Activated CD8-positive, alpha-beta memory T cell treated with anti-CD3 and anti-CD28 coated beads, Interleukin-2, amount 10 ng/mL, durations not matched to agents 7 days and 5 days (primary cell): ENCODE results near the gene PPP1R2. TPM values are rescaled to one million over a fixed set of nuclear protein-coding genes. Genes with fewer than 3 reads are reported as not detected.
"Not testable (repeated sequence)": the region's sequence is repeated elsewhere in the genome, so short reads cannot be mapped to it uniquely, and the experiment has no call there.

ENCODE experiments used
- ATAC-seq: fragments of 150-1000 bp; cut with Tn5 transposase; one replicate; pipeline ENCODE4 v1.10.0; 2021; ENCODE audit warnings: moderate library complexity
- CTCF ChIA-PET: fragments of 350-600 bp; sonication (Branson Sonifier 250); formaldehyde crosslinking; loops from one replicate; lab custom pipeline; 2021; ENCODE audit warnings: antibody characterized with exemption; lab: Charles Lee
- DNase-seq: peaks from one replicate; pipeline ENCODE4 v3.0.0-alpha.2; 2020
- H3K27ac Mint-ChIP-seq: one replicate; pipeline ENCODE4 v1.8.0; 2021; ENCODE audit warnings: mild to moderate bottlenecking, mixed read lengths
- H3K27me3 Mint-ChIP-seq: one replicate; pipeline ENCODE4 v1.8.0; 2021; ENCODE audit warnings: mixed read lengths
- H3K36me3 Mint-ChIP-seq: one replicate; pipeline ENCODE4 v1.8.0; 2021; ENCODE audit warnings: mild to moderate bottlenecking, mixed read lengths
- H3K4me1 Mint-ChIP-seq: one replicate; pipeline ENCODE4 v1.8.0; 2021; ENCODE audit warnings: mixed read lengths
- H3K4me3 Mint-ChIP-seq: one replicate; pipeline ENCODE4 v1.8.0; 2021; ENCODE audit warnings: mild to moderate bottlenecking, moderate library complexity, mixed read lengths
- H3K9me3 Mint-ChIP-seq: one replicate; pipeline ENCODE4 v1.8.0; 2022; ENCODE audit warnings: low read depth, mixed read lengths
- total RNA-seq, 2 experiments: library from RNA; stranded (reverse); gene quantifications; one replicate each; pipeline ENCODE4 v1.2.3, GENCODE V29; 2021

PPP1R2 gene
- total RNA-seq, 2 experiments from 2014 or later: 72.0 to 91.8 TPM

DNA sequence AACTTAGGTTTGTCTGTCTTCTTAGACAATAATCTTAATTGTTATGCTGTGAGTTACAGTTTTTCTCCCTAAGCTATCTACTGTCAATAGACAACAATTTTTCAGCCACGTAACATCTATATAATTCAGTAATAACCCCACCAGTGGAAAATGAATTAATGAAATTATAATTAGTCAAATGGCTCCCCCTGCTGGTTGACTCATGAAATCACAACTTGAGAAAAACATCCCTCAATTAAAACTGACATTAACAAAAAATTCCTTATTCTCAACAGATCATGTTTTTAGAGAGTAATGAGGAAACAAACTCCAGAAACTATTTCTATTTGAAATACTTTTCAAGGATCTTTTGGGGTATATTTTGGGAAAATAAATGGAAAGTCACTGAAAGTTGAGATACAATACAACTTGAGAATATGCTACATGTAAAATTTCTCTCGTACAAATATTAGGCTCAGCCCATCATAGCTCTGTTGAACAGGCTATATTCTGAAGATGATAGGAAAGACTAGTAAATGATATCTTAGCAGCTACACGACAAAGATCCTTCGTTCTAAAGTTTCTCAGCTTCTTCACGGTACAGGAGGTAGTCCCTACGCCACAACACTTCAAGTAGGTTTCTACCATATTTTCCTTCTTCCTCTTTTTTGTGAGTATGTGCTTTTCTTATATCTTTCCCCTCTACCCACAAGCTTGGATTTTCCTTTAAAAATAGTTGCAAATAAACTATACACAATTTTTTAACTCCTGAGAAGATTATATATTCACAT is 20.7 kb downstream of the PPP1R2 start:
- Mint-ChIP-seq H3K36me3 (peaks cover 31% of the 10 kb centered on the region), H3K27ac (peak overlapping the region; percentile 42), H3K27me3 (no peaks in the 10 kb centered on the region), H3K4me3 (no peak overlapping the region), H3K4me1 (peaks cover 32% of the 10 kb centered on the region), H3K9me3 (no peaks in the 10 kb centered on the region)
- DNase-seq (no peak), ATAC-seq (peak; percentile 38)
- CTCF ChIA-PET: interaction anchor here (0.7 to 10.5 kb wide), 15 partner anchors 9 to 262 kb away, joined by 3 to 228 read pairs (median 4); partner anchors contain the start of genes PPP1R2 and XXYLT1

DNA sequence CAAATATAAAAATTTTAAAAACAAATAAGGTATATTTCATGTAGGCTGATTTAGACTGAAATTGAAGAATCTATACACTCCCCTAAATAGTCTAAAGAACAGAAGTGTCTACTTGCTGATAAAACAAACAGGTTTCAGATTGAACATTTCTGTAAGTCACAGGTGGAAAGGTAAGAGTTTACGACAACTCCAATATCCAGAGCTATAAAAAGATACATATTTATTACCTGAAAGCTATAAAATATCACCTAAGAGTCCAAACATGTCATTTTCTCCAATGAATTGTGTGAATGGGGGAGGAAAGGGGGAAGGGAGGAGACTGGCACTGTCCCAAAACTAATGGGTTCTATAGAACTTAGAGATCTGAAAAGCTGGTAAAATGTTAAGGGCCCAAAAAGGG is 26.1 kb downstream of the PPP1R2 start:
- ATAC-seq (no peak), DNase-seq (no peak)
- peaks cover 19% of the 10 kb centered on the region for H3K4me1 Mint-ChIP-seq
- no peaks in the 10 kb centered on the region for H3K27me3 Mint-ChIP-seq
- CTCF ChIA-PET: interaction anchor here (4.4 kb wide), 1 partner anchor 246 kb away, joined by 41 read pairs; the partner anchor contains the start of gene XXYLT1
- H3K9me3 Mint-ChIP-seq: no peaks in the 10 kb centered on the region
- H3K36me3 Mint-ChIP-seq: peaks cover 47% of the 10 kb centered on the region
- no peak overlapping the region for H3K27ac Mint-ChIP-seq
- no peak overlapping the region for H3K4me3 Mint-ChIP-seq

DNA sequence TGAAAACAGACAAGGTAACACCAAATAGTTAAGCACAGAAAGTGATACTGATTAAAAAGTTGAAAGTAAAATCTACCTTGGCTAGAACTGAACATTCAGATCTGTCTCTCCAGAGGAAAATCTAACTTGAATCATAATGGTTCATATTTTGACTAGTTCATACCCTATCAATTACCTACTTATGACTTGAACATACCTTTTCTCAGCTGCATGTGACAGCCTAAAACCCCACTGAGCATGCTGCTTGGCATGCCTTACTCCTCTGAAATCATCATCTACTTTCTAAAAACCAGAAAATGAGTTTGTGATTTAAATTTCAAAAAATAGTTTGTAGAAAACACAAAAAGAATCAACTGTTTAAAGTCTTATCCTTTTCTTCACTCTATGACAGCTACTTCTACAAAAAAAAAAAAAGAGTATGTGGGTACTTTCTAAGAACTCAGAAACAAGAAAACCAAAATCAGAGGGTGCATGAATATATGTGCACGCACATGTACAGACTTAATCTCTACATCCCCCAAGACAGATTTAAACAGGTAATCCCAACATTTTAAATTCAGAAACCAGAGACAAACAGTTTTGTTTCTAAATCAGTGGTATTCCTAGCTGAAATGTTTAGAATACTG is 28.4 kb downstream of the PPP1R2 start:
- H3K9me3 Mint-ChIP-seq, H3K27ac Mint-ChIP-seq, H3K4me3 Mint-ChIP-seq, ATAC-seq, DNase-seq, H3K27me3 Mint-ChIP-seq: not testable (repeated sequence)
- H3K36me3 Mint-ChIP-seq: peaks cover 53% of the 10 kb centered on the region
- CTCF ChIA-PET: interaction anchor here (0.9 to 4.4 kb wide), 2 partner anchors 72 to 244 kb away, joined by 5 to 41 read pairs; partner anchors contain the start of genes ACAP2 and XXYLT1
- H3K4me1 Mint-ChIP-seq: peaks cover 18% of the 10 kb centered on the region

DNA sequence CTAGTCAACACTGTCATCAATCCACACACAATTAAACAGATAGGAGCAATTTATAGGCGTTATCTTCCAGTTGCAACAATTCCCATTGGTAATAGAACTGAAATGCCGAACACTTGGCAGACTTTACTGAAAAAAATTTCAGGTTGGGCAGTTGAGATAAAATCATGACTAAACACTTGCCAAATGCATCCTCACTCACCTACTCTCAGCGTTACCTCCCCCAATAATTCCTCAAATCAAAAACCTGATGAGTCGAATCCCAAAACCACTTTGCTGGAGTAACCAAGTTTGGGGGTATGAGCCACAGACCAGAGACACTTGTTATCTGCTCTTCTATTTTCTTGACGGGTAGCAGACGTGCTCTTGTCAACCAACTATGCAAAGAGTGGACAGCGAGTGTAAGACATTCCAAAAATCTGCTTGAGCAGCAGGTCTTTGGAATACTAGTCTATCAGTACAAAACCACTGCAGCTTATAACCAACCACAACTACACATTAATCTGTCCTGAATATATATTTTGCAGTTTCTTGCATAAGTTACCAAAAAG is 30.3 kb downstream of the PPP1R2 start:
- CTCF ChIA-PET: interaction anchor here (1.2 to 7.0 kb wide), 2 partner anchors 10 to 242 kb away, joined by 3 to 46 read pairs; partner anchors contain the start of gene XXYLT1
- ATAC-seq: no peak
- no peak overlapping the region for H3K4me3 Mint-ChIP-seq
- peaks cover 18% of the 10 kb centered on the region for H3K4me1 Mint-ChIP-seq
- DNase-seq: no peak
- H3K36me3 Mint-ChIP-seq: peaks cover 55% of the 10 kb centered on the region
- H3K27ac Mint-ChIP-seq: no peak overlapping the region
- no peaks in the 10 kb centered on the region for H3K9me3 Mint-ChIP-seq
- no peaks in the 10 kb centered on the region for H3K27me3 Mint-ChIP-seq

DNA sequence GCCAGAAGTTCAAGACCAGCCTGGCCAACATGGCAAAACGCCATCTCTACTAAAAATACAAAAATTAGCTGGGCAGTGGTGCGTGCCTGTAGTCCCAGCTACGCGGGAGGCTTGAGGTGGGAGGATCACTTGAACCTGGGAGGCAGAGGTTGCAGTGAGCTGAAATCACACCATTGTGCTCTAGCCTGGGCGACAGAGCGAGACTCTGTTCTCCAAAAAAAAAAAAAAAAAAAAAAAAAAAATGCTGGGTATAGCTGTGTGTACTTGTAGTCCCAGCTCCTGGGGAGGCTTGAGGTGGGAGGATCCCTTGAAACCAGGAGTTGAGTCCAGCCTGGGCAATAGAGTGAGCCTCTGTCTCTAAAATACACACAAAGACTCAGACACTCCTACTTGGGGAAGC is 32.0 kb downstream of the PPP1R2 start:
- Mint-ChIP-seq H3K27me3 (no peaks in the 10 kb centered on the region), H3K4me1 (peaks cover 18% of the 10 kb centered on the region)

DNA sequence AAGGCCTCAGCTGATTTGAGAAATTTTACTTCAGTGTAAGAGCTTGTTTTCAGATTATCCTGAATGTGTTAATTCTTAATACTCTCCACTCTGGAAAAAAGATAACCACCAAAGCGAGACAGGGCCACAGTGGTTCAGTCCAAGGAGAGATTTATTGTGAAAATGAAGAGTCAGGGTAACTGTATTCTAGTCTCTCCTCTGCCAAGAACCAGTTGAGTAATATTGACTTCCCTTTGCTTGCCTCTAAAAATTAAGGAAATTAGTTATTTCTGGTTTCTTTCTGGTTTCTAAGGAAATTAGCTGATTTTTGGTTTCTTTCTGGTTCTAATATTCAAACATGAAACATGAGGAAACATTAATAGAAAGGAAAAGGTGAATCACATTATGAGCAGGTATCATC is 34.9 kb downstream of the PPP1R2 start:
- CTCF ChIA-PET: interaction anchor here (7.0 kb wide), 1 partner anchor 238 kb away, joined by 46 read pairs; the partner anchor contains the start of gene XXYLT1
- DNase-seq: no peak
- Mint-ChIP-seq H3K9me3 (no peaks in the 10 kb centered on the region), H3K27me3 (no peaks in the 10 kb centered on the region), H3K27ac (no peak overlapping the region), H3K4me3 (no peak overlapping the region), H3K36me3 (peaks cover 26% of the 10 kb centered on the region), H3K4me1 (peaks cover under 1% of the 10 kb centered on the region)
- no peak for ATAC-seq

More for the DNA sequence above, 32.0 kb downstream of the PPP1R2 start:
- Mint-ChIP-seq H3K4me3 (no peak overlapping the region), H3K9me3 (no peaks in the 10 kb centered on the region), H3K27ac (no peak overlapping the region), H3K36me3 (peaks cover 51% of the 10 kb centered on the region)
- CTCF ChIA-PET: interaction anchor here (0.6 to 7.0 kb wide), 5 partner anchors 12 to 919 kb away, joined by 3 to 46 read pairs (median 4); partner anchors contain the start of gene XXYLT1
- DNase-seq: no peak
- ATAC-seq: no peak

DNA sequence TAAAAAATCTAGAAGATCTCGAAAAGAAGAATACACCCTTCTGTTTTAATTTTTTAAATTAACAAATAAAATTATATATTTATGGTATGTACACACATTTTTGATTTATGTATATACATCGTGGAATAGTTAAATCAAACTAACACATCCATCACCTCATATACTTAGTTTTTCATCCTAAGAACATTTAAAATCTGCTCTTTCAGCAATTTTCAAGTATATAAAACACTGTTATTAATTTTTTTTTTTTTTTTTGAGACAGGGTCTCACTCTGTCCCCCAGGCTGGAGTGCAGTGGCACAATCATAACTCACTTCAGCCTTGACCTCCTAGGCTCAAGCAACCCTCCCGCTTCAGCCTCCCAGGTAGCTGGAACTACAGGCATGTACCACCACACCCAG is 67.5 kb downstream of the PPP1R2 start:
- peaks cover 4% of the 10 kb centered on the region for H3K9me3 Mint-ChIP-seq
- ATAC-seq (no peak), DNase-seq (no peak)
- peaks cover 9% of the 10 kb centered on the region for H3K27me3 Mint-ChIP-seq
- H3K36me3 Mint-ChIP-seq: no peaks in the 10 kb centered on the region
- CTCF ChIA-PET: no interaction called here
- no peak overlapping the region for H3K27ac Mint-ChIP-seq
- H3K4me3 Mint-ChIP-seq: no peak overlapping the region
- no peaks in the 10 kb centered on the region for H3K4me1 Mint-ChIP-seq

DNA sequence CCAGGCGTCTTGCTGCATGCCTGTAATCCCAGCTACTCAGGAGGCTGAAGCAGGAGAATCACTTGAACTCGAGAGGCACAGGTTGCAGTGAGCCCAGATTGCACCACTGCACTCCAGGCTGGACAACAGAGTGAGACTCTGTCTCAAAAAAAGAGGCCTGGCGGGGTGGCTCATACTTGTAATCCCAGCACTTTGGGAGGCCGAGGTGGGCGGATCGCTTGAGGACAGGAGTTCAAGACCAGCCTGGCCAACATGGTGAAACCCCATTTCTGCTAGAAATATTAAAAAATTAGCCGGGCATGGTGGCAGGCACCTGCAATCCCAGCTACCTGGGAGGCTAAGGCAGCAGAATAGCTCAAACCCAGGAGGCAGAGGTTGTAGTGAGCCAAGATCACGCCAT is 68.0 kb downstream of the PPP1R2 start:
- H3K27ac Mint-ChIP-seq, ATAC-seq, H3K4me1 Mint-ChIP-seq, H3K36me3 Mint-ChIP-seq, H3K9me3 Mint-ChIP-seq, CTCF ChIA-PET, H3K27me3 Mint-ChIP-seq, H3K4me3 Mint-ChIP-seq, DNase-seq: not testable (repeated sequence)

DNA sequence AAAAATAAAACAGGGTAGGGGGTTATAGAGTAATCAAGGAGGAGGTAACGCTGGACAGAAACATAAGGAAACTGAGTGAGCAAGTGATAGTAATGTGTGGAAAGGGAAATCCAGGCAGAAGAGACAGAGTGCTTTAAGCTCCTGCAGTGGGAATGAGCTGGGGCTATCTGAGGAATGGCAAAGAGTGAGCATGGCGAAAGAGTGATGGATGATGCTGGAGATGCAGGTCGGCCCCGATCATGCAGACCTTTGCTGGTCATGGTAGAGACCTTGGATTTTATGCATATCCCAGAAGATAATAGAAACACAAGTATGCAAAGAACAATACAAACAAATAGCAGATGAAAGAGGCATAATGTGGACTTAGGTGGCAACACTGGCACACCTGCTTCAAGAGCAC is 74.3 kb downstream of the PPP1R2 start:
- Mint-ChIP-seq H3K9me3 (peaks cover 16% of the 10 kb centered on the region), H3K36me3 (peaks cover 17% of the 10 kb centered on the region), H3K27me3 (no peaks in the 10 kb centered on the region), H3K4me1 (peaks cover 16% of the 10 kb centered on the region), H3K27ac (no peak overlapping the region), H3K4me3 (no peak overlapping the region)
- CTCF ChIA-PET: no interaction called here
- DNase-seq (no peak), ATAC-seq (no peak)

DNA sequence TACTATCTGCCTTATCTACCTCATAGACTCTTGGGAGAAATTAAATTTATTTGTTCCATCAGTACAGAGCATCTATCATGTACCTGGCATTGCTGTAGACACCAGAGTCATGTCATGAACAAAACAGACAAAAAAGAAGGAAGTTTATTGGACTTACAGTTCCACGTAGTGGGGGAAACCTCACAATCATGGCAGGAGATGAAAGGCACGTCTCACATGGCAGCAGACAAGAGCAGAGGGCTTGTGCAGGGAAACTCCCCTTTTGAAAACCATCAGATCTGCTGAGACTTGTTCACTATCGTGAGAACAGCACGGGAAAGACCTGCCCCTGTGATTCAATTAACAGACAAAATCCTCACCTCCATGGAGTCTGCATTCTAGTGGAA is 74.7 kb downstream of the PPP1R2 start:
- H3K36me3 Mint-ChIP-seq: peaks cover 17% of the 10 kb centered on the region
- peaks cover 16% of the 10 kb centered on the region for H3K9me3 Mint-ChIP-seq
- DNase-seq (no peak), ATAC-seq (no peak)
- no peak overlapping the region for H3K4me3 Mint-ChIP-seq
- peaks cover 16% of the 10 kb centered on the region for H3K4me1 Mint-ChIP-seq
- CTCF ChIA-PET: no interaction called here
- peak overlapping the region; percentile 60 for H3K27ac Mint-ChIP-seq
- H3K27me3 Mint-ChIP-seq: no peaks in the 10 kb centered on the region

DNA sequence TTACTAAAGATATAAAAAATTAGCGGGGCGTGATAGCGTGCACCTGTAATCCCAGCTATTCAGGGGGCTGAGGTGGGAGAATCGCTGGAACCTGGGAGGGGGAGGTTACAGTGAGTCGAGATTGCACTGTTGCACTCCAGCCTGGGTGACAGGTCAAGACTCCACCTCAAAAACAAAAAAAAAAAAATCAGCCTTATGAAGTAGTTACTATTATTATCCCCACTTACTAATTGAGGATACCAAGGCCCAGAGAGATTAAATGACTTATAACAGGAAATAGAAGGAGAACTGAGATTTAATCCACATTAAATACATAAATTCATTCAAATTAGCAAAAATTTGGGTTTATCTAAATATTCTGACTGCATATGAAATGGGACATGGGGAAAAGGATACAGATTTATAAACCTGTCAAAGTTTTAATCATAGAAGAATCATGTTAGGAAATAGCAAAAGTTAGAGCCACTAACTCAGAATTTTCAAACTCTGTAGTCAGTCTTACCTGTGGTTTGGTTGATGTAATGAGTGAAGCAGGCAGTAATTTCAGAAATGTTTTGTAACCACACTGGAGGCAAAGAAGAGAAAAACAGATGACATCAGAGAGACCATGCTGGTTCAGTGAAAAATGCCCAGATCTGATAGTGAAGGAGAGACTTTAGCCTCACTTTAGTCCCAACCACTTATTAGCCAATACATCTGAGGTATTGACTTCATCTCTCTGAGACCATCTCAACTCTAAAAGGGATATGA is 75.3 kb downstream of the PPP1R2 start:
- peaks cover 17% of the 10 kb centered on the region for H3K36me3 Mint-ChIP-seq
- no peak overlapping the region for H3K4me3 Mint-ChIP-seq
- peaks cover 16% of the 10 kb centered on the region for H3K4me1 Mint-ChIP-seq

DNA sequence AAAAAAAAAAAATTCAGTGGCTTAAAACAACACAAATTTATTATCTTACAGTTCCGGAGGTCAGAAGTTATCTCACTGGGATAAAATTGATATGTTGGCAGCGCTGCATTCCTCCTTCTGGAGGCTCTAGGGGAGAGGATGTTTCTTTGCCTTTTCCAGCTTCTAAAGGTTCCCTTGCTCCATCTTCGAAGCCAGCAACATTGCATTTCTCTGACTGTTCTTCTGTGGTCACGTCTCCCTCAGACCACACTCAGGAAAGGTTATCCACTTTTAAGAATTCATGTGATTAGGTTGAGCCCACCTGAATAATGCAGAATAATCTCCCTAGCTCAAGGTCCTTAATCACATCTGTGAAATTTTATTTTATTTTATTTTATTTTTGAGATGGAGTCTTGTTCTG is 76.9 kb downstream of the PPP1R2 start:
- ATAC-seq (no peak), DNase-seq (no peak)
- CTCF ChIA-PET: no interaction called here
- H3K36me3 Mint-ChIP-seq: peaks cover 17% of the 10 kb centered on the region
- peaks cover 16% of the 10 kb centered on the region for H3K4me1 Mint-ChIP-seq
- H3K9me3 Mint-ChIP-seq: peaks cover 14% of the 10 kb centered on the region
- no peak overlapping the region for H3K27ac Mint-ChIP-seq
- H3K27me3 Mint-ChIP-seq: no peaks in the 10 kb centered on the region
- no peak overlapping the region for H3K4me3 Mint-ChIP-seq

More for the DNA sequence above, 75.3 kb downstream of the PPP1R2 start:
- peak; percentile 79 for ATAC-seq
- Mint-ChIP-seq H3K9me3 (peaks cover 16% of the 10 kb centered on the region), H3K27me3 (no peaks in the 10 kb centered on the region), H3K27ac (peak overlapping the region; percentile 60)
- DNase-seq: no peak
- CTCF ChIA-PET: no interaction called here
